Activated CD8-positive, alpha-beta memory T cell treated with anti-CD3 and anti-CD28 coated beads, Interleukin-2, amount 50 U/mL, for 48 hours (primary cell): ENCODE measurements around the gene NPLOC4.

Source experiments
- DNase-seq: peaks from one replicate; pipeline ENCODE4 v3.0.0-alpha.2; 2020

Gene NPLOC4

GRCh38 chr17:81544281-81544974 lies 92.5 kb downstream of the NPLOC4 start:
- no peak for DNase-seq

GRCh38 chr17:81543756-81544155 lies 93.2 kb downstream of the NPLOC4 start:
- DNase-seq = no peak

- DNase-seq = no peak
These were observed 93.6 kb downstream of the NPLOC4 start for GRCh38 chr17:81543339-81543675.

- no peak for DNase-seq
These were observed 94.2 kb downstream of the NPLOC4 start for GRCh38 chr17:81542431-81543338.

- no peak for DNase-seq
These were observed 95.8 kb downstream of the NPLOC4 start for GRCh38 chr17:81541123-81541522.

GRCh38 chr17:81540676-81541027 lies 96.3 kb downstream of the NPLOC4 start:
- no peak for DNase-seq

- no peak for DNase-seq
These were observed 96.8 kb downstream of the NPLOC4 start for GRCh38 chr17:81539961-81540675.

- DNase-seq = no peak
These were observed 97.4 kb downstream of the NPLOC4 start for GRCh38 chr17:81539571-81539900.

GRCh38 chr17:81538651-81539570 lies 98.0 kb downstream of the NPLOC4 start:
- no peak for DNase-seq

- no peak for DNase-seq
These were observed 98.9 kb downstream of the NPLOC4 start for GRCh38 chr17:81537856-81538555.

- no peak for DNase-seq
These were observed 99.5 kb downstream of the NPLOC4 start for GRCh38 chr17:81537343-81537855.

GRCh38 chr17:81536299-81537290 lies 100.3 kb downstream of the NPLOC4 start:
- no peak for DNase-seq

GRCh38 chr17:81535480-81536298 lies 101.2 kb downstream of the NPLOC4 start:
- DNase-seq = no peak

GRCh38 chr17:81535007-81535328 lies 101.9 kb downstream of the NPLOC4 start:
- DNase-seq = no peak

- DNase-seq = no peak
These were observed 102.5 kb downstream of the NPLOC4 start for GRCh38 chr17:81534157-81535006.

- DNase-seq = no peak
These were observed 103.4 kb downstream of the NPLOC4 start for GRCh38 chr17:81533339-81534141.

GRCh38 chr17:81532490-81533287 lies 104.2 kb downstream of the NPLOC4 start:
- DNase-seq = no peak
